Measurements from ENCODE around the gene SPDYE5. TPM values are rescaled to one million over a fixed set of nuclear protein-coding genes. Genes with fewer than 3 reads are reported as not detected.

SPDYE5 gene
- total RNA-seq, 3 donors from 2014 or later = not detected

GRCh38 chr7:75546237-75547015, 54.3 kb downstream of the SPDYE5 start:
- no peaks in the 10 kb centered on the region for H3K9me3 ChIP-seq
- intact Hi-C loops (cut with DNase I; ENCODE audit: low total_unique reads) = no loop called here
- H3K4me1 ChIP-seq = no peaks in the 10 kb centered on the region
- no peak overlapping the region for H3K27ac ChIP-seq
- TF ChIP-seq CTCF (IDR thresholded peaks at IDR 0.05) = no peak
- no peak for TF ChIP-seq POLR2AphosphoS5 (IDR thresholded peaks at IDR 0.05)
- TF ChIP-seq POLR2A (IDR thresholded peaks at IDR 0.05) = no peak
- no peak for DNase-seq (ENCODE audit: low spot score in 2 of 2)
- no peak overlapping the region for H3K4me3 ChIP-seq
- H3K27me3 ChIP-seq = no peaks in the 10 kb centered on the region
- H3K36me3 ChIP-seq = no peaks in the 10 kb centered on the region

Other genes with a start within 250 kb of the SPDYE5 start
- 1 to 10 TPM; 2.2 to 5.6 (median 4.8) TPM for gene TRIM73, start 96.7 kb upstream of the SPDYE5 start, total RNA-seq
- 10 to 100 TPM; 11.4 to 19.0 (median 16.1) TPM for gene POM121C, start 6.0 kb upstream of the SPDYE5 start, total RNA-seq
- gene HIP1, start 246.6 kb downstream of the SPDYE5 start, total RNA-seq = 10 to 100 TPM; 20.6 to 24.6 (median 23.8) TPM